HCT116 (cell line): ENCODE measurements around the gene GPR39. TPM values are rescaled to one million over a fixed set of nuclear protein-coding genes. Genes with fewer than 3 reads are reported as not detected.

Source experiments
- ATAC-seq: fragments of 200-7000 bp; cut with Tn5 transposase; 2 replicates; pipeline ENCODE4 v1.9.1; 2020; ENCODE audit warnings: mild to moderate bottlenecking, moderate library complexity
- BruUV-seq: library from RNA; stranded (reverse); fragments of 400-500 nt; replicated peaks from 2 replicates; lab custom pipeline; 2021; lab: Mats Ljungman, UMichigan
- CTCF ChIA-PET: fragments of 300-600 bp; sonication (Branson Sonifier 250); formaldehyde crosslinking; loops from one replicate; lab custom pipeline; 2021; ENCODE audit warnings: antibody characterized with exemption; lab: Charles Lee
- POLR2A ChIA-PET: fragments of 300-600, 350-600 bp; sonication (Branson Sonifier 250); formaldehyde crosslinking; loops from one replicate; lab custom pipeline; 2021; ENCODE audit warnings: antibody characterized with exemption; lab: Charles Lee
- RAD21 ChIA-PET, 2 experiments: fragments of 300-600 bp; sonication (Branson Sonifier 250); formaldehyde crosslinking; loops; one replicate each; lab custom pipeline; 2023; ENCODE audit warnings: low total read pairs in 2 of 2; ENCODE audit not compliant: uncharacterized antibody in 2 of 2, unreplicated experiment in 2 of 2, low non-redundant PET in 1 of 2; lab: Charles Lee
- DNase-seq: peaks from one replicate; pipeline ENCODE4 v3.0.0-alpha.2; 2010; ENCODE audit warnings: low read depth, low spot score
- H2AFZ ChIP-seq: fragments of 200-600 bp; shearing (Covaris generic), sonication (generic); 2 replicates; pipeline ENCODE4 v1.6.1; 2017; ENCODE audit warnings: low read depth, mixed run types, mixed read lengths, antibody characterized with exemption, low read length; ENCODE audit not compliant: poor library complexity, severe bottlenecking
- H3K27ac ChIP-seq: 2 replicates; pipeline ENCODE4 v1.5.1; 2012; ENCODE audit warnings: low read depth, low read length
- H3K27me3 ChIP-seq: fragments of 200-600 bp; sonication (generic); 2 replicates; pipeline ENCODE4 v1.6.1; 2016; ENCODE audit warnings: mixed run types, low read length, mixed read lengths; ENCODE audit not compliant: insufficient read depth
- H3K36me3 ChIP-seq, 2 experiments: fragments of 200-500 bp in 1 of 2; fragments of 200-600 bp in 1 of 2; sonication (Bioruptor generic) in 1 of 2; sonication (generic) in 1 of 2; 2 replicates each; pipeline versions ENCODE4 v1.5.1 to v1.6.1; 2014 to 2016; ENCODE audit warnings: low read length in 2 of 2, inconsistent platforms in 1 of 2, mixed read lengths in 1 of 2, mixed run types in 1 of 2; ENCODE audit not compliant: insufficient read depth in 2 of 2, control insufficient read depth in 1 of 2
- H3K4me1 ChIP-seq, 2 experiments: fragments of 200-600 bp in 1 of 2; sonication (generic) in 1 of 2; 2 replicates each; pipeline versions ENCODE4 v1.5.1 to v1.6.1; 2012 to 2017; ENCODE audit warnings: low read length in 2 of 2, inconsistent platforms in 1 of 2, mild to moderate bottlenecking in 1 of 2, mixed read lengths in 1 of 2, mixed run types in 1 of 2, moderate library complexity in 1 of 2; ENCODE audit not compliant: insufficient read depth in 2 of 2, control insufficient read depth in 1 of 2
- H3K4me2 ChIP-seq: fragments of 200-600 bp; sonication (generic); 2 replicates; pipeline ENCODE4 v1.6.1; 2017; ENCODE audit warnings: mixed run types, low read length, mixed read lengths
- H3K4me3 ChIP-seq, 2 experiments: fragments of 200-600 bp in 1 of 2; sonication (generic) in 1 of 2; replicated peaks in 1 of 2; 2 replicates each; pipeline ENCODE4 v1.5.1; 2011 to 2016; ENCODE audit warnings: low read length in 2 of 2, control low read depth in 1 of 2, low read depth in 1 of 2, mild to moderate bottlenecking in 1 of 2, mixed read lengths in 1 of 2, mixed run types in 1 of 2
- H3K79me2 ChIP-seq: fragments of 200-600 bp; sonication (generic); 2 replicates; pipeline ENCODE4 v1.6.1; 2017; ENCODE audit warnings: mild to moderate bottlenecking, mixed run types, low read length, moderate library complexity, mixed read lengths; ENCODE audit not compliant: insufficient read depth
- H3K9ac ChIP-seq: fragments of 200-600 bp; sonication (generic); 2 replicates; pipeline ENCODE4 v1.6.1; 2016; ENCODE audit warnings: low read length, mixed read lengths
- H3K9me2 ChIP-seq: fragments of 200-600 bp; sonication (generic), shearing (Covaris generic); 2 replicates; pipeline ENCODE4 v1.6.1; 2017; ENCODE audit warnings: mixed run types, mild to moderate bottlenecking, moderate library complexity; ENCODE audit not compliant: insufficient read depth
- H3K9me3 ChIP-seq, 2 experiments: fragments of 200-500 bp in 1 of 2; fragments of 200-600 bp in 1 of 2; sonication (Bioruptor generic) in 1 of 2; sonication (generic) in 1 of 2; 2 replicates each; pipeline ENCODE4 v1.6.1; 2014 to 2017; ENCODE audit warnings: low read length in 2 of 2, mixed read lengths in 2 of 2, inconsistent platforms in 1 of 2, low read depth in 1 of 2, mild to moderate bottlenecking in 1 of 2, mixed run types in 1 of 2, moderate library complexity in 1 of 2; ENCODE audit not compliant: control insufficient read depth in 1 of 2, insufficient read depth in 1 of 2
- H4K20me1 ChIP-seq: fragments of 200-600 bp; sonication (generic), shearing (Covaris generic); 2 replicates; pipeline ENCODE4 v1.6.1; 2017; ENCODE audit warnings: mixed run types, mild to moderate bottlenecking, moderate library complexity; ENCODE audit not compliant: insufficient read depth
- ELF1 ChIP-seq: IDR thresholded peaks from 2 replicates; pipeline ENCODE4 v1.6.1; 2012; ENCODE audit warnings: low read depth, borderline replicate concordance
- EZH2 ChIP-seq: fragments of 200-600 bp; sonication (generic); IDR thresholded peaks from 2 replicates; pipeline ENCODE4 v1.6.1; 2017; ENCODE audit warnings: antibody characterized with exemption, mixed run types
- EZH2phosphoT487 ChIP-seq: fragments of 200-600 bp; IDR thresholded peaks from 2 replicates; pipeline ENCODE4 v1.6.1; 2018; ENCODE audit warnings: antibody characterized with exemption, borderline replicate concordance
- FOSL1 ChIP-seq: IDR thresholded peaks from 2 replicates; pipeline ENCODE4 v1.6.1; 2012; ENCODE audit warnings: low read depth
- JUND ChIP-seq: IDR thresholded peaks from 2 replicates; pipeline ENCODE4 v1.6.1; 2012
- POLR2AphosphoS5 ChIP-seq: IDR thresholded peaks from 2 replicates; pipeline ENCODE4 v1.6.1; 2011; ENCODE audit warnings: mild to moderate bottlenecking, low read depth, low read length, moderate library complexity
- RAD21 ChIP-seq: IDR thresholded peaks from 2 replicates; pipeline ENCODE4 v1.6.1; 2012; ENCODE audit warnings: low read depth, mild to moderate bottlenecking
- TCF7L2 ChIP-seq: IDR thresholded peaks from 2 replicates; pipeline ENCODE4 v1.7.0; 2011; ENCODE audit warnings: borderline replicate concordance, inconsistent platforms; ENCODE audit not compliant: insufficient read depth, insufficient read length; ENCODE audit errors: extremely low read depth
- YY1 ChIP-seq: IDR thresholded peaks from 2 replicates; pipeline ENCODE4 v1.6.1; 2011; ENCODE audit warnings: low read length, low read depth, moderate library complexity, mild to moderate bottlenecking; ENCODE audit not compliant: insufficient replicate concordance; ENCODE audit errors: extremely low read depth
- ZFX ChIP-seq: fragments of 450-650 bp; IDR thresholded peaks from 2 replicates; pipeline ENCODE4 v1.6.1; 2017
- ZNF274 ChIP-seq: fragments of 200-500 bp; sonication (Bioruptor generic); IDR thresholded peaks from 2 replicates; pipeline ENCODE4 v1.6.1; 2014; ENCODE audit warnings: mild to moderate bottlenecking, low read depth, low read length, inconsistent platforms
- intact Hi-C: fragments of 100-400 bp; cut with micrococcal nuclease; formaldehyde crosslinking; loops from 2 replicates; pipeline ENCODE4 v1.10.0; 2022
- total RNA-seq: library from RNA; stranded (reverse); gene quantifications from one replicate; pipeline ENCODE4 v1.2.1, GENCODE V29; 2021; ENCODE audit not compliant: unreplicated experiment

Gene GPR39
- total RNA-seq, 1 experiment from 2014 or later, result 5.1 TPM

GRCh38 chr2:132443106-132443505 lies 26.5 kb downstream of the GPR39 start:
- CTCF ChIA-PET, result no interaction called here
- Histone ChIP-seq H3K4me3 (no peak overlapping the region), H3K27me3 (no peaks in the 10 kb centered on the region), H3K27ac (no peak overlapping the region), H4K20me1 (no peaks in the 10 kb centered on the region), H3K9ac (no peak overlapping the region), H3K4me1 (peaks cover 14 to 49% of the 10 kb centered on the region in 2 experiments), H3K9me2 (no peaks in the 10 kb centered on the region), H3K4me2 (no peak overlapping the region), H2AFZ (no peak overlapping the region), H3K36me3 (no peaks in the 10 kb centered on the region), H3K79me2 (no peaks in the 10 kb centered on the region), H3K9me3 (no peaks in the 10 kb centered on the region)
- no peak for ATAC-seq
- no TSS peak for BruUV-seq
- POLR2A ChIA-PET, result no interaction called here
- DNase-seq, result no peak
- RAD21 ChIA-PET, result no interaction called here
- TF ChIP-seq JUND (no peak), TCF7L2 (no peak), ZFX (no peak), ELF1 (no peak), RAD21 (no peak), POLR2AphosphoS5 (no peak), ZNF274 (no peak)
- TF ChIP-seq, all 23 proteins: peak for 0
- intact Hi-C loops, result no loop called here

- BruUV-seq, result no TSS peak
- H3K9me3 ChIP-seq, result no peaks in the 10 kb centered on the region
- intact Hi-C loops, result loop anchor here (5.0 kb wide), 1 partner anchor 179 kb away; no protein-coding TSS in a partner anchor
- peak overlapping the region; percentile 8; the same call in 1 of the 2 replicates for H3K4me2 ChIP-seq
- H3K27me3 ChIP-seq, result no peaks in the 10 kb centered on the region
- TF ChIP-seq EZH2phosphoT487, result no peak
- no peak for TF ChIP-seq EZH2
- TF ChIP-seq FOSL1, result no peak
- no peak for TF ChIP-seq YY1
- peak; percentile 39 for TF ChIP-seq ELF1
- no peaks in the 10 kb centered on the region for H3K79me2 ChIP-seq
- H3K27ac ChIP-seq, result no peak overlapping the region
- no peak overlapping the region for H3K4me3 ChIP-seq
- ATAC-seq (no peak), DNase-seq (no peak)
- no peaks in the 10 kb centered on the region for H4K20me1 ChIP-seq
- ChIA-PET CTCF (interaction anchor here (3.3 kb wide), 1 partner anchor 97 kb away, joined by 20 read pairs; no protein-coding TSS in a partner anchor), POLR2A (no interaction called here), RAD21 (no interaction called here)
- H3K9me2 ChIP-seq, result no peaks in the 10 kb centered on the region
- H2AFZ ChIP-seq, result no peak overlapping the region
- peaks cover 0 to 17% of the 10 kb centered on the region in 2 experiments; a peak in 1 of 4 replicates for H3K4me1 ChIP-seq
- no peaks in the 10 kb centered on the region for H3K36me3 ChIP-seq
- no peak overlapping the region for H3K9ac ChIP-seq
Measured at GRCh38 chr2:132446444-132446843, 29.8 kb downstream of the GPR39 start.
